ENCODE data around the gene RHOG.
A peak's percentile ranks its signal among the peaks of the same experiment; 100 is the strongest.
"Not testable (repeated sequence)": the region's sequence is repeated elsewhere in the genome, so short reads cannot be mapped to it uniquely, and the experiment has no call there.

RHOG gene

GRCh38 chr11:3807909-3808860, 32.6 kb downstream of the RHOG start, which contains the start of gene PGAP2:
Gene PGAP2, plus strand, starts transcription at chr11:3808560. Its CDS starts 2,700 bp downstream, at chr11:3811260.
- DNase-seq, result peak; percentile 84

- no peak for DNase-seq
Measured at GRCh38 chr11:3803726-3804495, 36.8 kb downstream of the RHOG start.

- DNase-seq, result no peak
Measured at GRCh38 chr11:3802011-3802790, 38.6 kb downstream of the RHOG start.

- DNase-seq, result no peak
Measured at GRCh38 chr11:3799873-3800272, 40.9 kb downstream of the RHOG start.

- no peak for DNase-seq
Measured at GRCh38 chr11:3799143-3799542, 41.6 kb downstream of the RHOG start.

GRCh38 chr11:3797329-3798090, 43.2 kb downstream of the RHOG start, which contains the start of gene NUP98:
Gene NUP98, minus strand, starts transcription at chr11:3797554. Its CDS starts 15,437 bp downstream, at chr11:3782117.
- DNase-seq, result peak; percentile 100

GRCh38 chr11:3796801-3797328, 43.9 kb downstream of the RHOG start:
- DNase-seq, result peak; percentile 81

GRCh38 chr11:3796346-3796745, 44.4 kb downstream of the RHOG start:
- DNase-seq, result no peak

GRCh38 chr11:3796002-3796311, 44.8 kb downstream of the RHOG start:
- DNase-seq, result no peak

- no peak for DNase-seq
Measured at GRCh38 chr11:3795131-3796001, 45.4 kb downstream of the RHOG start.

GRCh38 chr11:3794387-3794786, 46.4 kb downstream of the RHOG start:
- DNase-seq, result not testable (repeated sequence)

GRCh38 chr11:3786781-3787428, 53.9 kb downstream of the RHOG start:
- no peak for DNase-seq

- DNase-seq, result no peak
Measured at GRCh38 chr11:3783611-3784010, 57.1 kb downstream of the RHOG start.

GRCh38 chr11:3782963-3783362, 57.8 kb downstream of the RHOG start:
- DNase-seq, result no peak

- DNase-seq, result no peak
Measured at GRCh38 chr11:3781423-3781822, 59.3 kb downstream of the RHOG start.

All from NCI-H2227 treated with DMSO at 0.1 percent for 48 hours (cell line).